HG02763 (cell line): ENCODE measurements around the gene SEMA6D.

Experiments
- ATAC-seq: cut with Tn5 transposase; IDR thresholded peaks from one replicate; pipeline ENCODE4 v1.9.1; 2021; ENCODE audit warnings: mild to moderate bottlenecking, moderate library complexity; ENCODE audit not compliant: unreplicated experiment

Gene SEMA6D, protein sequence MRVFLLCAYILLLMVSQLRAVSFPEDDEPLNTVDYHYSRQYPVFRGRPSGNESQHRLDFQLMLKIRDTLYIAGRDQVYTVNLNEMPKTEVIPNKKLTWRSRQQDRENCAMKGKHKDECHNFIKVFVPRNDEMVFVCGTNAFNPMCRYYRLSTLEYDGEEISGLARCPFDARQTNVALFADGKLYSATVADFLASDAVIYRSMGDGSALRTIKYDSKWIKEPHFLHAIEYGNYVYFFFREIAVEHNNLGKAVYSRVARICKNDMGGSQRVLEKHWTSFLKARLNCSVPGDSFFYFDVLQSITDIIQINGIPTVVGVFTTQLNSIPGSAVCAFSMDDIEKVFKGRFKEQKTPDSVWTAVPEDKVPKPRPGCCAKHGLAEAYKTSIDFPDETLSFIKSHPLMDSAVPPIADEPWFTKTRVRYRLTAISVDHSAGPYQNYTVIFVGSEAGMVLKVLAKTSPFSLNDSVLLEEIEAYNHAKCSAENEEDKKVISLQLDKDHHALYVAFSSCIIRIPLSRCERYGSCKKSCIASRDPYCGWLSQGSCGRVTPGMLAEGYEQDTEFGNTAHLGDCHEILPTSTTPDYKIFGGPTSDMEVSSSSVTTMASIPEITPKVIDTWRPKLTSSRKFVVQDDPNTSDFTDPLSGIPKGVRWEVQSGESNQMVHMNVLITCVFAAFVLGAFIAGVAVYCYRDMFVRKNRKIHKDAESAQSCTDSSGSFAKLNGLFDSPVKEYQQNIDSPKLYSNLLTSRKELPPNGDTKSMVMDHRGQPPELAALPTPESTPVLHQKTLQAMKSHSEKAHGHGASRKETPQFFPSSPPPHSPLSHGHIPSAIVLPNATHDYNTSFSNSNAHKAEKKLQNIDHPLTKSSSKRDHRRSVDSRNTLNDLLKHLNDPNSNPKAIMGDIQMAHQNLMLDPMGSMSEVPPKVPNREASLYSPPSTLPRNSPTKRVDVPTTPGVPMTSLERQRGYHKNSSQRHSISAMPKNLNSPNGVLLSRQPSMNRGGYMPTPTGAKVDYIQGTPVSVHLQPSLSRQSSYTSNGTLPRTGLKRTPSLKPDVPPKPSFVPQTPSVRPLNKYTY

DNA sequence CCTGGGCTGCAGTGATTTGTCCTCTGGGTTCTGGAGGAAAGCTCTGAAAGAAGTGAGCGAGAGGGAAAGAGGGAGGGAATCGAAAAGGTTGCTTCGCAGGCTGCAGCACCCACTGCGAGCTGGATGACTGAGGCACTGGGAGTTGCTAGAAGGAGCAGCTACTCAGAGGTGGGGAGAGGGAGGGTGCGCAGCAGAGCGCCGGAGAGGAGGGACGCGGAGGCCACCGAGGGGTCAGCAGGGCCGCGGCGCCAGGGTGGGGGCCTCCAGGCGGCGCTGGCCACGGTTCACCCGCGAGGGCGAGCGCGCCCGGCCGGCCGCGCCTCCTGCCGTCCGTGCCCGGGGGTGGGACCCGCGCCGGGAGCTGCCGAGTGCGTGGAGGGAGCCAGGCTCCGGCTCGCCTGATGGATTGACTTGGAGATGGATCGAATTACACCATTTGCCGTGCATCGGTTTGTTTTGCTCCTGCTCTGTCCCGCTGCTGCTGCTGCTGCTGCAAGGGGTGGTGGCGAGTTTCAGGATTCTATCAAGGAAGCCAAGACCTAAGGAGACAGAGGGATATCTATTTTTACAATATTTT, at the start of gene SEMA6D:
TSS of gene SEMA6D (plus strand) at position 470 of the 577 bp plus-strand sequence. CDS start 42,294 bp downstream, outside the sequence.
- no peak for ATAC-seq

DNA sequence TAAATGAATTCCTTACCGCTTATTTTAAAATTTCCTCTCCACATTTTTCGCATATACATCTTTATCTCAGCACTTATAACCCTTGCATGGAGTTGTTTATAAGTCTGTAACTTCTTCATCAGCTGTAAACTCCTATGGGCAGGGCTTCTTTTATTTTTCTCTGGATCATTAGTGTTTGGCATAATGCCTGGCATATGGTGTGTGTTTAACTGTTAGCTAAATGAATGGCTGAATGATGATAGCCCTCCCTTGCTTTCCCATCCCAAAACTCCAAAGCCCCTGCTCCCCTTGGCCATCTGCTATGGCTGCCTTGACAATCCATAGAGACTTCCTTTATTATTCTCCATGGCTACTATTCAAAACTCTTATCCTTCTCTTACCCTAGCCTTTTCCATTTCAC, 48.1 kb upstream of the SEMA6D start:
- no peak for ATAC-seq

DNA sequence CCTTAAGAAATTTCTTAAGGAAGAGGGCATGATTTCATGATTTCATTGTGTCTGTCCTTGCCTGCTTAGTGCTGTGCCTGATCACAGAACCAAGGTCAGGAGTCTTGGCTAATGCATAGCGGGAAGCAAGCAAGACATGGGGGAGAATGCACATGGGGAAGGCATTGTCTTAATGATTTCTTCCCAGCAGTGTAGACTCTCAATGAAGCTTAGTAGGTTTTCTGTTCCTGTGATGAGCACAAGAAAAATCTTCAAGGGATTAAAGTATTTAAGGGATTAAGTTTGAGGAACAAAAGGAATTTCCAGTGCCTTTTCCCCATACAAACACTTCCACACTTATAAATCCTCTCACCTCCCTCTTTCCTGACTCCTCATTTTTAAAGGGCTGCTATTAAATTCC, 46.9 kb upstream of the SEMA6D start:
- no peak for ATAC-seq

DNA sequence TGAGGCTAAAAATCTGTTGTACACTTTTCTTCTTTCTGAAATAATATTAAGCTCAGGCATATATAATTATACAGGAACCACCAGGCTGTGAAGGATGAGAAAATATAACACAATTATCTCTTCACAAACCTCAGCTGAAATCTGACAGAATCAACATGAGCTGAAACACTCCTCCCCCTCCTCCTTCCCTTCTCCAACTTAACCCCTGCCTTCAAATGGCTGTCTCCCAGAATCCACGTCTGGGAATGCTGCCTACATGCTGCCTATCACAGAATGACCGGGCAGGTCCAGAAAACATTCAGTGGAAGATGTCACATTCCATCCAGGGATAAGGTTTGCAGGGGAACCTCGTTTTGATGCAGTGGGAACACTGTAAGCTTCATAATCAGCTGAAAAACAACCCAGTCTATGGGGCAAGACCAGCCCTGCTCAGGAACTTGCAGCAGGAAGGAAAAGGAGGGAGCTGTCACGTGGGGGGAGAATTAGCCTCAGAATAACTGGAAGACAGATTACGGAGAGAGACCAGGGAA, 44.0 kb upstream of the SEMA6D start:
- ATAC-seq, result no peak

DNA sequence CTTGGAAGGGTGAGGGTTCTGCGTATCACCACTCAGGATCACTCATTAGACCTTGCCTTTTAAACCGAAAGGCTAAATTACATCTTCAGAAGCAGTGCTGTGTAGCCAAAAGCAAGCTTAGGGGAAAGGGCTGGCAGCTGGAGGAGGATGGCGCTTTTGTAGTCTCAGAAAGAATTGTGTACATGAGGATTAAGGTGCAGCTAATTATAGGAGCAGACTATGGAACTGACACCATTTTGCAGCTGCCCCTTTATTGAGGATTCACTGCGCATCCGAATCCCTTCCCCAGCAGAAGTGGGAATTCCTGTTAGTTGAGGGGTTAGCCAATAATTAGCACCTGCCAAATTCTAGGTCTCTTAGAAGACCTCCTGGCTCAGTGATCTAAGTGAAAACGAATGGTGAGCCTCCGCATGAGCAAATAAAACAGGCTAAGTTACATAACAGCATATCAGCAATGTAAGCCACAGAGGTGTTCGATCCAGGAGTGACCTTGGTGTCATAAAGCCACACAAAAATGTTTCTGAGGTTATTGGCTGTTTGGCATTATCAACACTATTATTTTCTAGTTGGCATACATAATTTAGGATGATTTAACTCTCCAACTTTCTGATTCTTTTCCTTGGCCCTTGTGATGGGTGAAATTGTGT, 42.6 kb upstream of the SEMA6D start:
- ATAC-seq, result no peak

DNA sequence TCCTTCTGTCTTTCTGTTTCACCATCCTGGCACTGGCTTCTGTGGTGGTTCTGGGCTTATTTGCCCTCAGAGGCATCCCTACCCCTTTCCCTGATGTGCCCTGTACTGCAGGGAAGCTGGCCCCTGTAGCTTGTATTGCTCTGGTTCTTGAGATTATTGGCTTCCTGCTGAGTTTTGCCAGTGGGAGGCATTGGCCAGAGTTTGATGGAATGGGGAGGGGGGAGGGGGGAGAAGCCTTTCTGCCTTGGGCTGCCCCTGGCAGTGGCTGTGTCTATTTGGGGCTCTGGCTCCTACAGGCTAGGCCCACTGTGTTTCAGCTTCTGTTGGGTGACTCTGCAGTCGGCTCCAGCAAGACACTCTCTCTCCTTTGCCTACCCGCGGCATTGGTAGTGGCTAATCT, 41.6 kb upstream of the SEMA6D start:
- no peak for ATAC-seq

DNA sequence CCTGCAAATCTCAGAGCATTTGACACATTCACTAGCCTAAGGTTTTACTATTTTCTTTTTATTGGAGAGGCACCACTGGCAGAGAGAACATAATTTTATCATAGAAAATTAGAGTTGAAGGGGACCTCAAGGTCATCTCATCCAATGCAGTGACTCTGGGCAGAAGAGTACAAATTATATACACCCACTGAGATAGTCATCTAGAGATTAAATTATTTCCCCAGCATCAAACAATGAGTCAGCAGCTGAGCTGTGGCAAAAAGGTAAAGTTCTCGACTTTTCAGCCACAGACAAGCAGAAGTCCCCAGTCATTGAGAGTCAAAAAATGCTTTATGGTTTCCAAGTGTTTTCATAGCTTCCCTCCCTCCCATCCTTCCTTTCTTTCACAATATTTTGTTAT, 39.3 kb upstream of the SEMA6D start:
- no peak for ATAC-seq

DNA sequence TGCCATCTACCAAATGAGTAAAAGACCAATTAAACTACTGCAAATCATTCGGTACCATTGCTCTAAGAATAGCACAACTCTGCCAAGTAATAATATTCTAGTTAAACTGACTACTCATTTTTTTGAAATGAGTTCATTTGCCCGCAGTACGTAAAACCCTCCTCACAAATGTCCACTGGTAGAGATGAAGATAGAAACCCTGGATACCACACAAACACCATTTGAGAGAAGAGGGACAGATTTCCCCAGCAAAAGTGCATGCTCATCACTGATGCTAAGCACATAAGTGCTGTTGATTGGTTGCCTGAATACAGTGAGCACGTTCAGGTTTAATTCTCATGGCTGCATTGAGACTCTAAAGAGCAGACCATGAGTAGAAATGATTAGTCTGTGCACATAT, 34.6 kb upstream of the SEMA6D start:
- no peak for ATAC-seq

DNA sequence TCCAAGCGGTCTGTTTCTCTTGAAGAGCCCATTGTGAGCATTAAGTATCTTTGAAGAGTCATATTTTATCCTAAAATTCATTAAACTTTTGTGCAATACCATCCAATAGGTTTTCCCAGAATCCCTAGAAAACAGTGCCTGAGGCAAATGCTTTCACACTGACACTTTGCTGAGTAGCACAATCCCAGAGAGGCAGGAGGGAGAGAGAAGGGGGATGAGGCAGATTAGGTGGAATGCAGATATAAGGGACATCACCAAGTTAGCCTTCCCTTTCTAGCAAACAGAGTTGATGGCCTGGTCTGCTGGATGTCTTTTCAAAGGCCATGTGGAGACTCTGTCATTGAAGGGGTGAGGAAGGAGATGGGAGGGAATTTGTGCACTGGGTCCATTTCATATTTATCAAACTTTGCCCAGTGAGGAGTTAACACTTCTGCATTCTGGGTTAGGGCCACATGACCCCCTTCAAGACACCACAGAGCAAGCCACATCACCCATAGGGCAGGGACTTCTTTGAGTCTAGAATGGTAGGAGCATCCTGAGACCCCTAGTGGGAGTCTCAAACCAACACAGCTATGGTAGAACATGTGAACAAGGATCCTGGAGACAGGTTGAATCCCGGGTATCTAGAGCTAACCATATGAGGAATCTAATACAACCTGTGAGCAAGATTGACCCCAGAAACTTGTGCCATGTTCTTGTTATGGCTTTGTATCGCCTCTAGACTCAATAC, 32.0 kb upstream of the SEMA6D start:
- no peak for ATAC-seq

DNA sequence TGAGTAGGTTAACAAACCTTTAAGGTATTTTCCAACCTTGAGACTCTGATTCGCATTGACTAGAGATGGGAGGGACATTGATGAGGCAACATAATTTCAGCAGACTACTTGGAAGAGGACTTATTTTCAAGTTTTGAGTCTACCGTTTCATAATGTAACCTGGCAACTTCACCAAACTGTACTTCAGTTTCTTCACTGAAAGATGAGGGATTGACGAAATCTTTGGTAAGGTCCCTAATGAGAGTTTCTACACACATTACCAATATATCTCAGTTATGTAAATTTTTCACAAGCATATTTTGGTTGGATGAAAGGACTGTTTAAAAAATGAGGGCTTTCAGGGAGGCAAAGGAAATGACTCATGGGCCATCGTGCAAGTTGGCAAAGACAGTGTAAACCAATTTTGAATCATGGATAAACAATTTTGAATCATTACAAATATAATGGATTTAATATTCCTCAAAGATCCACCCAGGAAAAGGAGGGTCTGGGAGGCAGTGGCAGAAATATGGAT, 28.7 kb upstream of the SEMA6D start:
- ATAC-seq, result no peak

DNA sequence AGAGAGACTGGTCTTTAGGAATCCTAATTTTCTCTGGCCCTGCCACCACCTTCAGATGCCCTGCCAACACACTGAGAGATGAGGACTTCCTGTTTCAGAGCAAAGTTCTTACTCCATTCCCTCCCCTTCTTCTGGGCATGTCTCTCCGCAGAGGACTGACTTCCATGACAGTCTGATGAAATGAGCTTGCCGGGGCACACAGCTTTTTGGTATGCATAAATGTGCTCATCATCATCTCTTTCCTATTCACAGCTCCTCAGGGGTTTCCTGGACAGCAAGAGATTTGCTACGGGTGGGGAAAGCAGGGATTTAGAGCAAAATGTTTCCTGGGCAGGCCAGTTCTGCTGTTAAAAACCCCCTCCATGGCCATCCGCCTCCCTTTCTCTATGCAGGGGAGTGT, 27.6 kb upstream of the SEMA6D start:
- no peak for ATAC-seq

DNA sequence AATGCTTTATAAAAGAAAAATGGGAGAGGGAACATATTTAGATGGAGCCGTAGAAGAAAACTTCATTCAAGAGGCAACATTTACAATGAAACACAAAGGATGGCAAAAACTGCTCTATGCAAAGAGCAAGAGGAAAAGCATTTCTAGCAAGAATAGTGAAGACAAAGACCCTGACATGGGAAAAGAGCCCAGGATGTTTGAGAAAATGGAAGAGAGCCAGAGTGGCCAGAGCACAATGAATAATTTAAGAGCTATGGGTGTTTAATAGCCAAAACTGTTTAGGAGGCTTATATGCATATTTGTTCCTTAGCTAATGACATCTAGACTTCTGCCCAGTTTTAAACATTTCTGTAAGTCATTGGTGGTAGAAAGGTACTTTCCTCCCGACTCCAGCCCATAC, 25.4 kb upstream of the SEMA6D start:
- ATAC-seq, result no peak

DNA sequence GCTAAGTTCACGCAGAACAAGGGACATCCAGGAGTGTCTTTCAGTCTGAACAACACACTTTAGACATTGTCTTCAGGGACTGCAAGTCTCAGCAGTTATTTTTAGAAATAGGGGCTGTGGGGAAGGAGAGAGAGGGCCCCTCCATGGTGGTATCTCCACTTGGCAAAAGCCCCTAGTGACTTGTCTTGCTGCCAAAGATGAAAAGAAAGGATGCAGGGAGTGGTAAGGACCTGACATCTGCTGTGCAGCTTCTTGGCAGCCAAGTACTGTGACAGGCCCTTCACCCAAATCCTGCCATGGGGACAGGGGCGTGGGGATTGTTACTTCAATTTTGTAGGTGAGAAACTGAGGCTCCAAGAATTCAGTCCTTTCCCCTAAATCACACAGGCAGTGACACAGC, 21.0 kb upstream of the SEMA6D start:
- no peak for ATAC-seq

DNA sequence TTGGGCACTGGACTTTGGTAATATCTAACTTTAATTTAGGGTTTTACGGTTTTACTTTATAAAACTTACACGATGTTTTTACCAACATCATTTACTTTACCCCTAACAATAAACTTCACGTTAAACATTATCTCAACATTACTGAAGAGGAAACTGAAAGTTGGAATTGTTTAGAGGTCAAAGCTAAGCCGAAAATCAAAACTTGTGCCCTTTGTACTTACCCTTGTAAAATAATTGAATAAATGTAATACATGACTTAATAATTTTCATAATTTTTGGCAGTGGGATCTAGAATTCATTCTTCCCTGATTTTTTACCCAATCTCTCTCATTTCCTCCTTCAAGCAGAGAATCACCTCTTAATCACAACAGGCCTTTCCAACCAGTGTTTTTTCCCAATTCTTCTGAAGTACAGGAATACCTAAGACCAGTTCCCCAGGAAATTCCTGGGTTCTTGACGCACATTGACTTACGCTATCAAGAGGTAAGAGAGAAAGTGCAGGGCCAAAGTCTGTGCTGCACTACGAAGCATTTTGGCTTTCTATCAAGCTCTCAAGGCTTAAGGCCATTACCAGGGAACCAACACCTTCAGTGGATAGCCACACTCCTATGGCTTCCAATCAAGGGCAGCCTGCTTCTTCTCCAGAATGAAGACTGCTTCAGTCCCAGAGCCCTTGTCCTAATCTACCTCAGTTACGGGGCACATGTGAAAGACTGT, 11.9 kb upstream of the SEMA6D start:
- no peak for ATAC-seq

DNA sequence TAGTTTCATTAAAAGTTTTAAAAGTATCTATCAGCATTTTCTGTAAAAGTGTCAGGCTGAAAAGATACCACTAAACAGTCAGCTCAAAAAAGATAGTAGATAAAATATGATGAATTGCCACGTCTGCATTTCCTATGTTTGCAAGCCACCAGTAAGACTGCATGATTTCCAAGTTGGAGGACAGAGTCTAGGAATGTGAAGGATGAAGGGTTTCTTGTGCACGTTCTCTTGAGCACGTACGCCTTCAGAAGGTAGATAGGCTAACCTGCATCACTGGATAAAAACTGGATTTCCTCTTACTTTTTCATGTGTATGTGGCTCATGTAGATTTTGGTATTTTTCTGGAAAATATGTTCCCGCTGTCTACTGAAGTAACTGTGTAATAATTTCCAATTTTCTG, 9.9 kb upstream of the SEMA6D start:
- no peak for ATAC-seq

DNA sequence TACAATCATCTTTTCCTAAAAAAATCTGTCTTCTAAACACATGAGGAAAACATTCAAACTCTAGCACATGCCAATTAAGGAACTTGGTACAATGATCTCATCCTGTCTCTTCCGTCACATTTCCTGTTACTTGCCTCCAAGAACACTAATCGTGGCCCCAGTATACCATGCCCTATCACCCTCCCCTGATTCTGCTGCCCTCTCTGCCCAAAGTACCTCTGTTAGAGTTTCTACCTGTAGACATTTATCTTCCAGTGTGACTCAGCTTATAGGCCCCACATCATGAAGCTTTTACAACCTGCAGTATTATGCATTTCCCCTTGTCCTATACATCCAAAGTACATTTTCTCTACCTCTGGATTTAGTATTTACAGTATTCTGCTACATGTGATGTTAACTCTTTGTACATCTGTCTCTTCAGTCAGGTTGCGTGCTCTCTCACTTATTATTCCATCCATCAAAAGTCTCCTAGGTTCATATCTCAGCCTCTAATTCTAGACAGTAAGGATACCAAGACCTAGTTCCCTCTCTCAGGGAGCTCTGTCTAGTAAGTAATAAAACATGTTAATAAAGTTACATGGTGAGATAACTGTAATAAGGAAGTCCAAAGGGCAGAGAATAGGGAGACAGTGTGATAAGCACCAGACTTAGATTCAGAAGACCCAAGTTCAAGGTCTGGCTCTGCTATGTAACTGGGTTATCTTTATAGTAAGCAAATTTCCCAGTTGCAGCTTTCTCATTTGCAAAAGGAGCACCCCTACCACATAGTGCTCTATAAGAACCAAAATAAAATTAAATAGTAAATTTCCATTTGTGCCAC, 8.9 kb upstream of the SEMA6D start:
- no peak for ATAC-seq

DNA sequence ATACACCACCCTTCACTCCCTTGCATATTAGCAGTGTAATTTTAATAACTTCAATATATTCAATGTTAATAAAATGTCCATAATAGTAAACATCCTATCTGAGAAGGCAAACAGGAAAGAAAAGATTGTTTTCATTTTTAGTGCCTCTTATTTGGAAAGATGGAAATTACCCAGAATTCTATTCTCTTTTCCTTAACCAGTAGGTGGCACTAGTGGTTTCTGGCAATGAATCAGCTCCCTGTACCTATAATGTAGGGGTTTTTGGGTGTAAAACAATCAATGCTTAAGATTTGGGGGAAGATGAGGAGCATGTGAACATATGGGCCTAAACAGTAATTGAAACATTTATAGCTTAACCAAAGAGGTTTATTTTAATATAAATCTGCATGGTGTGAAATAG, 5.7 kb upstream of the SEMA6D start:
- ATAC-seq, result no peak

DNA sequence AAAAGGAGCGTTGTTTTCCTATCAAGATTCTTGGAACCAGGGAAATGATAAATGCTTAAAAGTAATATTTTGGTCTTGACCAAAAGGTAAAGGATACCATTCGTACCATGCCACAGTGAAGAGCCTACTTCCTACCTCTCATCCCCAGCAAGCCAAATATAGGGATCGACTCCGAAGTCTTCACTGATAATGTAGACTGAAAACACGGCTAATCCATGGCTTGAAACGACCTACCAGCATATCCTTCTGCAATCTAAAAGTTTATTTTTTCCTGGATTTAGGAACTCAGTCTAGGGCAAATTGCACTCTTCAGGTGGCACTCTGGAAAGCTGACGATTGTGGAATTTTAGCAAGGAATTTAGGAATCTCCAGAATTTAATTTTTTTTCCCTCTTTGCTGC, 1.9 kb upstream of the SEMA6D start:
- ATAC-seq, result no peak
